NCI-H524 treated with DMSO at 0.1 percent for 48 hours (cell line): Measurements from ENCODE around the gene PKP4.
"Not testable (repeated sequence)": the region's sequence is repeated elsewhere in the genome, so short reads cannot be mapped to it uniquely, and the experiment has no call there.

Experiments
- DNase-seq: peaks from one replicate; lab custom pipeline; 2025; lab: John Stamatoyannopoulos, UW

PKP4 gene

GRCh38 chr2:158464426-158465281 is 7.9 kb downstream of the PKP4 start:
- DNase-seq = no peak

GRCh38 chr2:158467248-158467647 is 10.5 kb downstream of the PKP4 start:
- no peak for DNase-seq

GRCh38 chr2:158472829-158473228 is 16.1 kb downstream of the PKP4 start:
- DNase-seq = not testable (repeated sequence)

- not testable (repeated sequence) for DNase-seq
These were observed 16.5 kb downstream of the PKP4 start for GRCh38 chr2:158473300-158473699.

- DNase-seq = no peak
These were observed 17.1 kb downstream of the PKP4 start for GRCh38 chr2:158473719-158474392.

- not testable (repeated sequence) for DNase-seq
These were observed 17.8 kb downstream of the PKP4 start for GRCh38 chr2:158474526-158475011.

DNA sequence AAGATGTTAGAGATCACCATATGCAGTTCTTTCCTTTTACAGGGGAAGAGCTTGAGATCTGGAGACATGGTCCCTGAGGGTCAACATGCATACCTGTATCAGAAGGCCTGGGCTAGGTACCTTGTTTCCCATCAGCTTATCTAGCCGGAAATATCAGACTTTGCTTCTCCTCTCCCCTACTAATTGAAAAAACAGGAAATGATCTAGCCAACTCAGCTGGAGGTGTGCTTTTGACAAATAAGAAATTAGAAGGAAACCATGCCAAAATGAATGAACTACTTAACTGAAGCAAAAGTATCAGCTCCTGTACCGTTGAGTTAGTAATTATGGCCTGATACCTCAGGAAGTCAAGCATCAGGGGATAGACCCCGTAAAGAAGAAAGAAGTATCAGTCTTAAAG is 20.4 kb downstream of the PKP4 start:
- DNase-seq = no peak

- no peak for DNase-seq
These were observed 21.5 kb downstream of the PKP4 start for GRCh38 chr2:158478237-158478636.

GRCh38 chr2:158478816-158479215 is 22.1 kb downstream of the PKP4 start:
- no peak for DNase-seq

GRCh38 chr2:158481116-158481515 is 24.4 kb downstream of the PKP4 start:
- no peak for DNase-seq

- DNase-seq = no peak
These were observed 25.8 kb downstream of the PKP4 start for GRCh38 chr2:158482594-158482993.

DNA sequence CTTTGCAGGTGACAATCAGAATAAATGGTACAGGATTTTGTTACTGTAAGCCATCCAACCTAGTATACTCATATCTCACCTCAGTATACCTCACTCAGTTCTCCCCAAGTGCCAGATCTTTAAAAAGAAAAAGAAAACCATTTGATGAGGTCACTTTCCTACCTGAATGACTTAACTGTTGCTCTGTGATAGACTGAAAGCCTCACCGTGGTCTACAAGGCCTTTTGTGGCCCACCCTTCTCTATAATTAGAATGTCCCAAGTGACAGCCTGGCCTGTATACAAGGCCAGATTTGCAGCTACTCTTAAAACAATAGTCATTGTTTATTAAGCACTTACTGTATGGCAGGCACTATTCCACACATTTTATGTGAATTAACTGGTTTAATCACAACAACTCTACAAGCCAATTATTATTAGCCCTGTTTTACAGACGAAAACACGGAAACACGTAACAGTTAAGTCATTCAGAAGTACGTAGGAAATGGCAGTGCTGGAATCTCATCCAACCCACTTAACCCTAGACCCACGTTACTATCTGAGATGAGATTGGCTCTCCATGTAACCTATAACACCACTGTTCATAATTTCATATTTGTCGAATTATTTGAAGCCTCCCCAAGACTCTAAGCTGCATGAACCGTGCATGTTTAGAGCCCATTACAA is 28.3 kb downstream of the PKP4 start:
- DNase-seq = no peak

- no peak for DNase-seq
These were observed 29.6 kb downstream of the PKP4 start for GRCh38 chr2:158486150-158486969.

- DNase-seq = no peak
These were observed 30.2 kb downstream of the PKP4 start for GRCh38 chr2:158486970-158487325.

- no peak for DNase-seq
These were observed 30.7 kb downstream of the PKP4 start for GRCh38 chr2:158487419-158487818.

- DNase-seq = no peak
These were observed 31.9 kb downstream of the PKP4 start for GRCh38 chr2:158488442-158489216.

DNA sequence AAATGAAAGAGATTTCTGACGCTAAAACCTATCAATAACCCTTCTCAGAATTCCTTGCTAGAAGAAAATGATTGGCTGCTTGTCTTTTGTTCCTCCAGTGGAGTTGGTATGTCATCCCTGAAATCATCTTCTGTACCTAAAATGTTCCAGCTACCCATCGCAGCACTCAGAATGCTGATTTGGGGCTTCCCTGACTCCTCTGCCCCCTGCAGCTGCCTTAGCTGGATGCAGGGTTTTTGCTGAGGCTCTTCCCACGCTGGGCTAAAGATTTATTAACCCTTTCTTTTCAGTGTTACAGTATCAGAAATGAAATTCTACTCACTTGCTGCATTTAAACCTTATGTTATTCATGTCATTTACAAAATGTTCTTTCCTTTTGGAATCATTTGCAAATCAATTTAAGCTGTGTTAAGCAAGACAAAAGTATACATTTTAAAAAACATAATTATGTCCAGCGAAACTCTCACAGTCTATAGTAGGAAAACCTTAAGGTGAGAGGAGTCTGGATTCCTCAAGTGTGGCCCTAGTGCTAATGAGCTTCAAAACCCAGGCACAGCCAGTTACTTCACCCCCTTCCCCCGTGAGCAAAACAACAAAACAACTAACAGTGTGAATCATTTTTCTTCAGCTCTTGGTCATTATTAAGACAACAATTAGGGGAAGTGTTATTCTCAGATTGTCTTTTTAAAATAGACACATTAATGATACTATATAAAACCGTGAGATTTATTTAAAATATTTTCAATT is 32.8 kb downstream of the PKP4 start:
- no peak for DNase-seq

DNA sequence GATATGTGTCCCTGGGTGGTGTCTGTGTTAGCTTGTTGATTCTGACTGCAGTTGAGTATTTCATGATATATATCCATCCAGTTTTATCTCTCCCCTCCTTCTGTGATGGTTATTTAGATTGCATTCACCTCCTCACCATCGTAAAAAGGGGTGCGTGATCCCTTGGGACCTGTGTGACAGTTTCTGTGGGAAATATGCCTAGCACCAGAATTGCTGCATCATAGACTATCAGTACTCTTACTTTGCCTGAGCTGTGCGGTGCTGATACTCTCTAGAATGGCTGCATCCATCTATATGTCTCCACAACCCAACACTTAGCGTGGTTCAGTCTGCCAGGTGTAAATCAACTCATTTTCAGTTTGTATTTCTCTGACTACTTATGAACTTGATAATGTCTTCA is 34.3 kb downstream of the PKP4 start:
- DNase-seq = no peak

DNA sequence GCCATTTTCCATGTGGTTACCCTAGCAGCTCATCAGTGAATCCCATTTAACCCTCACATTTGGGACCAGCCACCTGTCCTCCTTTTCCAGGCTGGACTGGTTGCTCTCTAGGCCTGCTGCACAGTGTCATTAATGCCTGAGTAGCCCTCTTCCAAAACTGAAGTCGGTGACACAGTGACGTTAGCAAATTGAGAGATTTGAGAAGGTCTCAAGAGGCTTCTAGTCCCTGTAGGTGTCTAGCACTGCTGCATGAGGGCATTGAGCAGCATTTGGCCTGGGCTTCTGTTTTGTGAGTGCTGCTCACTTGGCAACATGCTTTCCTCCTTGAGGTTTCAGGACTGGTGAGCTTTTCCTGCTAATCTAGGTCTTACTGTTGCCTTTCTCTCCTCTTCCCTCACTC is 36.7 kb downstream of the PKP4 start:
- DNase-seq = peak; percentile 90

DNA sequence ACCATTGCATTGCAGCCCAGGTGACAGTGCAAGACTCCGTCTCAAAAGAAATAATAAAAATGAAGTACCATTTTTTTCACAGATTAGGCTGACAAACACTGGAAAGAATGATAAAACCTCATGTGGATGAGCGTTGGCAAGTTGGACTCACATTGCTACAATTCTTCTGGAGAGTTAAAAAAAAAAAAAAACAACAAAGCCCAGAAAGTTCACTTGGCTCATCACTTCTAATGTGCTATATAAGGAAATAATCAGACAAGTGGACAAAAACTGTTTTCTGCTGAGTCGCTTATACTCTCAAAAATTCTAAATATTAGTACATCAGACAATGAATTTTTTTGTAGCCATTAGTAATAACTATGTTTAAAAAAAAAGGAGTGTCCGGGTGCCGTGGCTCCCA is 38.4 kb downstream of the PKP4 start:
- no peak for DNase-seq
